Measurements from ENCODE around the gene PSEN2.

The PSEN2 gene

DNA sequence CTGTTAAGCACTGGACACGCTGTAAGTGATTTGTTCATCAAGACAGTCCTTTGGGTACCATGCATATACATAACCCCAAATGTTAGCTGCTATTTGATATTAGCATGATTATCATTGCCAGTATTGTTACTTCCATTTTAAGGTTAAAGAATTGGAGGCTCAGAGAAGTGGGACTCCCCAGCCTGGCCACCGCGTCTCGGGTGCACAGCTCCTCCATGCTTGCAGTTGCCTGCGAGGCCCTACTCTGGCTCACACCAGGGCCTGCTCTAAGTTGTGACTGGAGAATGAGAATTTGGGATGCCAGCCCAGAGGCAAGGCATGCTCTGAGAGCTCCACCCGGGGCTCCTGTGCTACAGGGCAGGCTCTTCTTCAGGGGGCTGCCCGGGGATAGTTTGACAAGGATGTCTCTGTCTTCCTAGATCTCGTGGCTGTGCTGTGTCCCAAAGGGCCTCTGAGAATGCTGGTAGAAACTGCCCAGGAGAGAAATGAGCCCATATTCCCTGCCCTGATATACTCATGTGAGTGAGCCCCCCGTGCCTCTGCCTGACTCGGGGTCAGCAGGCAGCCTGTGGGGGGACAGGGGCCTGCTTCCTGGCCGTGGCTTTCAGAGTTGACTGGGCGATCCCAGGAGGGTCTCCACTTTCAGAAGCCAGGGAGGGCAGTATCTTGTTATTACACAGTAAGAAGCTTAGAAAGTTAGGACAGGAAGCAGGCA is 19.4 kb downstream of the PSEN2 start:
- Histone ChIP-seq H3K27ac (no peak overlapping the region), H3K27me3 (replicated peaks) (no peaks in the 10 kb centered on the region), H3K36me3 (replicated peaks) (no peaks in the 10 kb centered on the region), H3K4me3 (ENCODE audit: low read depth, low read length) (no peak overlapping the region)
- in situ Hi-C loops (cut with HindIII; ENCODE audit: low pct_ligation_motif_present, low sequenced_read_pairs) = no loop called here
- TF ChIP-seq, protein P1, sequence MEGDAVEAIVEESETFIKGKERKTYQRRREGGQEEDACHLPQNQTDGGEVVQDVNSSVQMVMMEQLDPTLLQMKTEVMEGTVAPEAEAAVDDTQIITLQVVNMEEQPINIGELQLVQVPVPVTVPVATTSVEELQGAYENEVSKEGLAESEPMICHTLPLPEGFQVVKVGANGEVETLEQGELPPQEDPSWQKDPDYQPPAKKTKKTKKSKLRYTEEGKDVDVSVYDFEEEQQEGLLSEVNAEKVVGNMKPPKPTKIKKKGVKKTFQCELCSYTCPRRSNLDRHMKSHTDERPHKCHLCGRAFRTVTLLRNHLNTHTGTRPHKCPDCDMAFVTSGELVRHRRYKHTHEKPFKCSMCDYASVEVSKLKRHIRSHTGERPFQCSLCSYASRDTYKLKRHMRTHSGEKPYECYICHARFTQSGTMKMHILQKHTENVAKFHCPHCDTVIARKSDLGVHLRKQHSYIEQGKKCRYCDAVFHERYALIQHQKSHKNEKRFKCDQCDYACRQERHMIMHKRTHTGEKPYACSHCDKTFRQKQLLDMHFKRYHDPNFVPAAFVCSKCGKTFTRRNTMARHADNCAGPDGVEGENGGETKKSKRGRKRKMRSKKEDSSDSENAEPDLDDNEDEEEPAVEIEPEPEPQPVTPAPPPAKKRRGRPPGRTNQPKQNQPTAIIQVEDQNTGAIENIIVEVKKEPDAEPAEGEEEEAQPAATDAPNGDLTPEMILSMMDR (IDR thresholded peaks at IDR 0.05; ENCODE audit: low read depth, low read length, missing control alignments) = no peak
- DNase-seq = no peak

DNA sequence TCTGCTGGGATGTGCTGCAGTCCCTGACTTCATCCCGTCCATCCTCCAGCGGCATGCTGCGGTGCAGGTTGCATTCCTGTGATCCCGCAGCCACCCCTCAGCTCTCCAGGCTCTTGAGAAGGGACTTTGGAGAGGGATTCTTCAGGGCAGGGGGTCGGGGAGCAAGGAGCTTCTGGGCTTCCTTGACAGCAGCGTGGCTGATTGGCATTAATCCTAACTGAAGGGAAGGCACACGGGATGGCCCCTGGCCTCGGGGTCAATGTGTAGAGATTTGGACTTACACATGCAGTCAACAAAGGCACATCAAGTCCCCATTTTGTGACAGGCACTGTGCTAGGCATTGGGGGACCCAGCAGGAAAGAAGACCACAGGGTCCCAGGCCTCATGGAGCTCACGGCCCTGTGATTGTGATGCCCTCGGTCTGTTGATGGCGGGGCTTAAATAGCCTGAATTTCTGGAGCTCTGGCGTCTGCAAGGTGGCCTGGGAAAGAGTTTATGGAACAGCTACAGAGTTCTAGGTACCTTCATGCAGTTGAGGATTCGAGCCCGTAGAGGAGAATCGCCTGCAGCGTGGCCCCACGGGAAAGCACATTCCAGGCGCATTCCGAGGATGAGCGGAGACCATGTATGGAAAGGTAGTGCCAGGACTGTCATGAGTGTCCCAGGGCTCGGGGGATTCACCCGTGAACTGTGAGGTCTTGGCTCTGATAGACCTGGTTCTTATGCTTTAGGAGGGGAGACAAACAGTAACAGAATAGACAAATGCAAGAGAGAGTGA is 20.1 kb downstream of the PSEN2 start:
- TF ChIP-seq, protein P1 (IDR thresholded peaks at IDR 0.05; ENCODE audit: low read depth, low read length, missing control alignments) = no peak
- in situ Hi-C loops (cut with HindIII; ENCODE audit: low pct_ligation_motif_present, low sequenced_read_pairs) = no loop called here

DNA sequence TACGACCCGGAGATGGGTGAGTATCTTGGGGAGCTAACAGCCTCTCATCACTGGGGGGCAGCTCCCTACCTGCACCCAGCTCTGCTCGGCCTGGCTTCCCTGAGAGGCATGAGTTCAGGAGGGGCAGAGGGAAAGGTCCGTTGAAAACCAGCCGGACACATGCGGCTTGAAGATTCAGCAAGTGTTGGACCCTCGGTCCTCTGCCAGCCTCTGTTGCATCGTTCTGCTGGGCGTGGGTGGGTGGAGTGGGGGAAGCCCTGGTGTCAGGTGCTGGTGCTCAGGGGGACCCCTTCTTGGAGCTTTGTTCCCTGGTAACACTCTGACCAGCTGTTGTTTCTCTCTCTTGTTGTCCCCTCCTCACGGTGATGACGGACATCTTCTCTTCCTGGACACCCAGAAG is 20.9 kb downstream of the PSEN2 start:
- no peaks in the 10 kb centered on the region for H3K27me3 ChIP-seq (replicated peaks)
- no peak for DNase-seq
- TF ChIP-seq, protein P1 (IDR thresholded peaks at IDR 0.05; ENCODE audit: low read depth, low read length, missing control alignments) = no peak
- H3K27ac ChIP-seq = no peak overlapping the region
- in situ Hi-C loops (cut with HindIII; ENCODE audit: low pct_ligation_motif_present, low sequenced_read_pairs) = no loop called here
- no peak overlapping the region for H3K4me3 ChIP-seq (ENCODE audit: low read depth, low read length)
- H3K36me3 ChIP-seq (replicated peaks) = no peaks in the 10 kb centered on the region

More for the DNA sequence above, 20.1 kb downstream of the PSEN2 start:
- no peak overlapping the region for H3K4me3 ChIP-seq (ENCODE audit: low read depth, low read length)
- H3K27ac ChIP-seq = no peak overlapping the region
- DNase-seq = no peak
- H3K27me3 ChIP-seq (replicated peaks) = no peaks in the 10 kb centered on the region
- no peaks in the 10 kb centered on the region for H3K36me3 ChIP-seq (replicated peaks)

DNA sequence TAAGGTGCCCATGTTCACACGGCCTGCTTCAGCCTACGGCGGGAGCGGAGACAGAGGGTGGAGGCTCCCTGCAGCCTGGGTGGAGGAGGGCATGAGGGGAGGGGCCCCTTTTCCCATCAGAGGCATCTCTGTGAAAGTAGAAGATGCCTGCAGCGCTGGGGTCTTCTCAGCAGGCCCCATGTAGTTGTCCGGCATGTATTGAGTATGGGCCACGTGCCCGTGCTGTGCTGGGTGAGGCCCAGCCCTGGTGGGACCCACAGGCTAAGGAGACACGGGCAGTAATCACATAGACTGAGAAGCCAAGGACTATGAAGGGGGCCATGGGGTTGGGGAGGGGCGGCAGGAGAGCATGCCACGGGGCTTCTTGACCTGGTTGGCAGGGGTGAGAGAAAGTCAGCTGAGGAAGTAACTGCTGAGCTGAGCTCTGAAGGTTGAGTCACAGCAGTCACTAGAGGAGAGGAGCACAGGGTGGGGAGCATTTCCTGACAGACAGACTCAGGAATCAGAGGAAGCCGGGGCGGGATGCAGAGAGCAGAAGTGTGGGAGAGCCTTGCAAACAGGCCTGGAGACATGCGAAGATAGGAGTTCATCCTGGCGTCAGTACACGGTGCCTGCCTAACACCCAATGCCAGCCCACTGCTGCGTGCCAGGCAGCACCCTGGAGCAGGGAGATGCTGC is 21.6 kb downstream of the PSEN2 start:
- no peak overlapping the region for H3K27ac ChIP-seq
- in situ Hi-C loops (cut with HindIII; ENCODE audit: low pct_ligation_motif_present, low sequenced_read_pairs) = no loop called here
- peak; percentile 51 for DNase-seq
- TF ChIP-seq, protein P1 (IDR thresholded peaks at IDR 0.05; ENCODE audit: low read depth, low read length, missing control alignments) = no peak
- no peaks in the 10 kb centered on the region for H3K27me3 ChIP-seq (replicated peaks)
- no peak overlapping the region for H3K4me3 ChIP-seq (ENCODE audit: low read depth, low read length)
- no peaks in the 10 kb centered on the region for H3K36me3 ChIP-seq (replicated peaks)

DNA sequence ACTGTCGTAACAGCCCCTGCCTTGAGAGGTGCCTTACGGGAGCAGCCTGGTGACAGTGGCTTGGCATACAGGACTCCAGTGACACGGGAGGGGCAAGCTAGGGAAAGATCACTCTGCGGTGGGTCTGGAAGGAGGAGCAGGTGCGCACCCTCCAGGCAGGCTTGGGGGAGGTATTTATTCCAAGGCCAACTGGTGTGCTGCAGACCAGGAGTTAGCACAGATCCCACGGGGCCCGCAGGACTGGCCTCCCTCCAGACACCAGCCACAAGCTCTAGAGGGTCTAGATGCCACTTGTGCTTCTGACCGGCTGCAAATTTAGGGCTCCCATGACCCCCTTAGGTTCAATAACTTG is 22.1 kb downstream of the PSEN2 start:
- Histone ChIP-seq H3K4me3 (ENCODE audit: low read depth, low read length) (no peak overlapping the region), H3K36me3 (replicated peaks) (no peaks in the 10 kb centered on the region), H3K27ac (no peak overlapping the region), H3K27me3 (replicated peaks) (no peaks in the 10 kb centered on the region)
- DNase-seq = no peak
- TF ChIP-seq, protein P1 (IDR thresholded peaks at IDR 0.05; ENCODE audit: low read depth, low read length, missing control alignments) = no peak
- in situ Hi-C loops (cut with HindIII; ENCODE audit: low pct_ligation_motif_present, low sequenced_read_pairs) = no loop called here

Measured in brain microvascular endothelial cell (primary cell).